Transverse colon (tissue), 4 donors: Measurements from ENCODE around the gene TMBIM4. TPM values are rescaled to one million over a fixed set of nuclear protein-coding genes. Genes with fewer than 3 reads are reported as not detected.
A peak's percentile ranks its signal among the peaks of the same experiment; 100 is the strongest.

ENCODE experiments used
- DNase-seq: peaks from one replicate; pipeline ENCODE4 v3.0.0-alpha.2; 2019
- H3K27ac ChIP-seq, 4 donors: fragments of 200-600 bp; sonication (generic); 2 replicates each; pipeline ENCODE4 v1.5.1; 2016 to 2018; ENCODE audit warnings: inconsistent platforms in 4 of 4
- H3K27me3 ChIP-seq: fragments of 200-600 bp; sonication (generic); 2 replicates; pipeline ENCODE4 v1.5.1; 2017; ENCODE audit warnings: inconsistent platforms
- H3K36me3 ChIP-seq, 4 donors: fragments of 200-600 bp; sonication (generic); 2 replicates each; pipeline ENCODE4 v1.5.1; 2017 to 2019; ENCODE audit warnings: inconsistent platforms in 4 of 4
- H3K4me1 ChIP-seq, 4 donors: fragments of 200-600 bp; sonication (generic); 2 replicates each; pipeline ENCODE4 v1.5.1; 2017 to 2020; ENCODE audit warnings: inconsistent platforms in 4 of 4
- H3K4me3 ChIP-seq, 4 donors: fragments of 200-600 bp; sonication (generic); 1 replicate in 1 of 4; 2 replicates in 3 of 4; pipeline versions ENCODE4 v1.5.1 to v1.6.1; 2017 to 2019; ENCODE audit warnings: inconsistent platforms in 4 of 4
- H3K9me3 ChIP-seq, 2 donors: fragments of 200-600 bp; sonication (generic); 2 replicates each; pipeline ENCODE4 v1.5.1; 2017 to 2019; ENCODE audit warnings: inconsistent platforms in 2 of 2
- CTCF ChIP-seq, 5 experiments: fragments of 200-600 bp in 3 of 5; fragments of 450-650 bp in 2 of 5; sonication (generic) in 3 of 5; IDR thresholded peaks; 1 replicate in 2 of 5; 2 replicates in 3 of 5; pipeline ENCODE4 v1.5.1; 2016 to 2017; ENCODE audit warnings: antibody characterized with exemption in 5 of 5, inconsistent platforms in 3 of 5, mild to moderate bottlenecking in 2 of 5, moderate library complexity in 1 of 5
- EP300 ChIP-seq: sonication (generic); formaldehyde crosslinking; IDR thresholded peaks from one replicate; pipeline ENCODE4 v1.6.1; 2017; ENCODE audit warnings: antibody characterized with exemption, low read depth
- POLR2A ChIP-seq: fragments of 450-650 bp; IDR thresholded peaks from one replicate; pipeline ENCODE4 v1.6.1; 2016; ENCODE audit warnings: antibody characterized with exemption, mild to moderate bottlenecking, moderate library complexity
- POLR2AphosphoS5 ChIP-seq, 3 donors: sonication (generic); formaldehyde crosslinking; IDR thresholded peaks; one replicate each; pipeline ENCODE4 v1.6.1; 2016; ENCODE audit warnings: antibody characterized with exemption in 3 of 3
- WGBS, 2 donors: methylation state at CpG; one replicate each; pipeline ENCODE4 v1.1.5; 2018; ENCODE audit warnings: low coverage in 1 of 2; 5-methylcytosine and 5-hydroxymethylcytosine counted together
- in situ Hi-C, 4 donors: fragments of 200-750 bp; cut with MboI; loops; one replicate each; pipeline versions ENCODE4 v1.15.0 to v1.15.1; 2017; ENCODE audit warnings: low sequenced_read_pairs in 3 of 4, low pct_ligation_motif_present in 1 of 4, low pct_unique_long_range_greater_than_20kb in 1 of 4
- intact Hi-C: fragments of 100-400 bp; cut with DNase I; formaldehyde crosslinking; loops from one replicate; pipeline ENCODE4 v1.15.1; 2023; ENCODE audit warnings: low total_unique reads
- total RNA-seq, 4 donors: library from RNA; depleted of rRNA; stranded (reverse); fragments of >200 nt; gene quantifications; one replicate each; pipeline ENCODE4 v1.1.0, GENCODE V29; 2016

TMBIM4 gene
- total RNA-seq, 4 donors from 2014 or later = 15.5 to 217 (median 98.8) TPM

- no peak overlapping the region for H3K27ac ChIP-seq
- in situ Hi-C loops = no loop called here
- TF ChIP-seq POLR2AphosphoS5 (IDR thresholded peaks at IDR 0.05) = no peak
- TF ChIP-seq EP300 = no peak
- TF ChIP-seq CTCF (IDR thresholded peaks at IDR 0.05) = no peak
- no peak for TF ChIP-seq POLR2A
These were observed 6.5 kb downstream of the TMBIM4 start for GRCh38 chr12:66163289-66163688.

GRCh38 chr12:66162701-66163100, 7.1 kb downstream of the TMBIM4 start:
- H3K36me3 ChIP-seq = peaks cover 0 to 7% (median 3%) of the 10 kb centered on the region in 4 donors
- no peaks in the 10 kb centered on the region for H3K9me3 ChIP-seq
- WGBS, 2 donors = 73 to 77% methylated on average over 2 of the region's 2 CpGs
- no peak overlapping the region for H3K4me3 ChIP-seq
- DNase-seq = no peak
- H3K27me3 ChIP-seq = no peaks in the 10 kb centered on the region
- intact Hi-C loops = no loop called here
- in situ Hi-C loops = no loop called here
- H3K27ac ChIP-seq = no peak overlapping the region
- H3K4me1 ChIP-seq = peaks cover 0 to 20% (median 1%) of the 10 kb centered on the region in 4 donors
- TF ChIP-seq POLR2AphosphoS5 (IDR thresholded peaks at IDR 0.05) (no peak), CTCF (IDR thresholded peaks at IDR 0.05) (no peak), POLR2A (no peak), EP300 (no peak)

More at GRCh38 chr12:66163289-66163688, 6.5 kb downstream of the TMBIM4 start:
- 71 to 81% methylated on average over 4 of the region's 4 CpGs for WGBS, 2 donors
- no peak overlapping the region for H3K4me3 ChIP-seq
- peaks cover 0 to 7% (median 3%) of the 10 kb centered on the region in 4 donors for H3K36me3 ChIP-seq
- peaks cover 0 to 24% (median 6%) of the 10 kb centered on the region in 4 donors for H3K4me1 ChIP-seq
- DNase-seq = no peak
- intact Hi-C loops = no loop called here
- no peaks in the 10 kb centered on the region for H3K9me3 ChIP-seq
- H3K27me3 ChIP-seq = no peaks in the 10 kb centered on the region

- peaks cover 0 to 33% (median 8%) of the 10 kb centered on the region in 4 donors for H3K4me1 ChIP-seq
- in situ Hi-C loops = no loop called here
- 93% methylated on average over 3 to 26 of the region's 28 CpGs for WGBS, 2 donors
- TF ChIP-seq CTCF (IDR thresholded peaks at IDR 0.05) (no peak), EP300 (no peak), POLR2A (no peak), POLR2AphosphoS5 (IDR thresholded peaks at IDR 0.05) (no peak)
- H3K9me3 ChIP-seq = no peaks in the 10 kb centered on the region
- no peak for DNase-seq
- H3K4me3 ChIP-seq = no peak overlapping the region
- H3K36me3 ChIP-seq = peaks cover 0 to 7% (median 3%) of the 10 kb centered on the region in 4 donors
- H3K27ac ChIP-seq = no peak overlapping the region
- intact Hi-C loops = no loop called here
- H3K27me3 ChIP-seq = no peaks in the 10 kb centered on the region
These were observed 9.1 kb downstream of the TMBIM4 start for GRCh38 chr12:66160704-66161103.

- intact Hi-C loops = no loop called here
These were observed 10.7 kb downstream of the TMBIM4 start for GRCh38 chr12:66159123-66159522.

More at GRCh38 chr12:66159123-66159522, 10.7 kb downstream of the TMBIM4 start:
- in situ Hi-C loops = no loop called here
- Histone ChIP-seq H3K4me1 (peaks cover 6 to 46% (median 10%) of the 10 kb centered on the region in 4 donors), H3K36me3 (peaks cover 0 to 7% (median 3%) of the 10 kb centered on the region in 4 donors), H3K9me3 (no peaks in the 10 kb centered on the region), H3K4me3 (no peak overlapping the region), H3K27me3 (no peaks in the 10 kb centered on the region), H3K27ac (peak overlapping the region; percentile 33 to 51 (median 49))
- DNase-seq = no peak
- TF ChIP-seq POLR2A = no peak
- no peak for TF ChIP-seq POLR2AphosphoS5 (IDR thresholded peaks at IDR 0.05)
- no peak for TF ChIP-seq EP300
- no peak for TF ChIP-seq CTCF (IDR thresholded peaks at IDR 0.05)
